Progenitor cell of endocrine pancreas (in vitro differentiated cells): ENCODE data around the gene HCFC1R1. TPM values are rescaled to one million over a fixed set of nuclear protein-coding genes. Genes with fewer than 3 reads are reported as not detected.

ENCODE experiments used
- DNase-seq: peaks from one replicate; pipeline ENCODE4 v3.0.0; 2021; ENCODE audit warnings: low spot score; ENCODE audit not compliant: unreplicated experiment
- H3K27ac Mint-ChIP-seq: 2 replicates; pipeline ENCODE4 v1.8.0; 2021; ENCODE audit warnings: mild to moderate bottlenecking, moderate library complexity, mixed read lengths
- H3K27me3 Mint-ChIP-seq: 2 replicates; pipeline ENCODE4 v1.8.0; 2021; ENCODE audit warnings: mixed read lengths
- H3K36me3 Mint-ChIP-seq: 2 replicates; pipeline ENCODE4 v1.8.0; 2022; ENCODE audit warnings: mixed read lengths; ENCODE audit not compliant: insufficient read depth
- H3K4me1 Mint-ChIP-seq: 2 replicates; pipeline ENCODE4 v1.8.0; 2021; ENCODE audit warnings: low read depth, mixed read lengths
- H3K4me3 Mint-ChIP-seq: 2 replicates; pipeline ENCODE4 v1.8.0; 2021; ENCODE audit warnings: low read depth, mild to moderate bottlenecking, moderate library complexity, mixed read lengths
- H3K9me3 Mint-ChIP-seq: 2 replicates; pipeline ENCODE4 v1.8.0; 2021; ENCODE audit warnings: low read depth, mixed read lengths
- total RNA-seq: library from RNA; stranded (reverse); gene quantifications from 2 replicates; pipeline ENCODE4 v1.2.1, GENCODE V29; 2021
- TF ChIP-seq, protein P1 (sequence below): fragments of 200-600 bp; sonication (generic); IDR thresholded peaks from one replicate; pipeline ENCODE4 v1.5.0; 2021; ENCODE audit warnings: antibody characterized with exemption, mild to moderate bottlenecking; ENCODE audit not compliant: unreplicated experiment

Gene HCFC1R1
- total RNA-seq, 1 donor from 2014 or later = 22.4 TPM

DNA sequence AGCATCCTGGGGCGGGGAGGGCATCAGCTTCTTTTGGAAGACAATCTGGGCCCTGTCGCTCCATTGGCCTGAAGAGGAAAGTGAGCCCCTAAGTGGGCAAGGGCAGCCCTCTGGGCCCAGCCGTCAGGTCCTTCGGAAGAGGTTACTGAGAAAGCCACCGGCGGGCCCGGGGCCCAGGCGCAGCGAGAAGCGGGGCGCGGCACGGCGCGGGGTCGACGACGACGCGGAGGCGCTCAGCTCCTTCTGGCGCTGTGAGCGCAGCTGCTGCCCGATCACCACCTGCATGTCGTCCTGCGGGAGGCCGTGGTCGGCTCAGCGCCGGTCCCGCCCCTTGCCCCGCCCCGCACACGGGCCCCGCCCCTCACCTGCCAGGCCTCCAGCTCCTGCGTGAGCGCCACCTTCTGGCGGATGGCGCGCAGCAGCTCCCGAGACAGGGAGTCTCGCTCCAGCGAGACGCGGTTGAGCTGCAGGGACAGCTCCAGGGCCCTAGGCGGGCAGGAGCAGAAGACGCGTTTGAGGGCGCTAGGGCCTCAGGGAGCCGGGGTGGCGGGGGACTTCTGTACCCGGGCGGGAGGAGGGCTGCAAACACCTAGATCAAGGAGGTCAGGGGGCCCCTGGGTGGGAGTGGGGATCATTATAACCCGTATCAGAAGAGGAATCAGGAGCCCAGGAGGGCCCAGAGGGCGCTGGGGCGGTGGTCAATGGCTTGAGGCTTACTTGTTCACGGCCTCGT, 4.4 kb upstream of the HCFC1R1 start:
- TF ChIP-seq, protein P1, sequence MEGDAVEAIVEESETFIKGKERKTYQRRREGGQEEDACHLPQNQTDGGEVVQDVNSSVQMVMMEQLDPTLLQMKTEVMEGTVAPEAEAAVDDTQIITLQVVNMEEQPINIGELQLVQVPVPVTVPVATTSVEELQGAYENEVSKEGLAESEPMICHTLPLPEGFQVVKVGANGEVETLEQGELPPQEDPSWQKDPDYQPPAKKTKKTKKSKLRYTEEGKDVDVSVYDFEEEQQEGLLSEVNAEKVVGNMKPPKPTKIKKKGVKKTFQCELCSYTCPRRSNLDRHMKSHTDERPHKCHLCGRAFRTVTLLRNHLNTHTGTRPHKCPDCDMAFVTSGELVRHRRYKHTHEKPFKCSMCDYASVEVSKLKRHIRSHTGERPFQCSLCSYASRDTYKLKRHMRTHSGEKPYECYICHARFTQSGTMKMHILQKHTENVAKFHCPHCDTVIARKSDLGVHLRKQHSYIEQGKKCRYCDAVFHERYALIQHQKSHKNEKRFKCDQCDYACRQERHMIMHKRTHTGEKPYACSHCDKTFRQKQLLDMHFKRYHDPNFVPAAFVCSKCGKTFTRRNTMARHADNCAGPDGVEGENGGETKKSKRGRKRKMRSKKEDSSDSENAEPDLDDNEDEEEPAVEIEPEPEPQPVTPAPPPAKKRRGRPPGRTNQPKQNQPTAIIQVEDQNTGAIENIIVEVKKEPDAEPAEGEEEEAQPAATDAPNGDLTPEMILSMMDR = peak; percentile 88
- Mint-ChIP-seq H3K27me3 (peaks cover 14% of the 10 kb centered on the region), H3K36me3 (peaks cover 8% of the 10 kb centered on the region), H3K9me3 (no peaks in the 10 kb centered on the region), H3K27ac (no peak overlapping the region), H3K4me1 (peaks cover 8% of the 10 kb centered on the region), H3K4me3 (no peak overlapping the region)
- DNase-seq = peak; percentile 92

DNA sequence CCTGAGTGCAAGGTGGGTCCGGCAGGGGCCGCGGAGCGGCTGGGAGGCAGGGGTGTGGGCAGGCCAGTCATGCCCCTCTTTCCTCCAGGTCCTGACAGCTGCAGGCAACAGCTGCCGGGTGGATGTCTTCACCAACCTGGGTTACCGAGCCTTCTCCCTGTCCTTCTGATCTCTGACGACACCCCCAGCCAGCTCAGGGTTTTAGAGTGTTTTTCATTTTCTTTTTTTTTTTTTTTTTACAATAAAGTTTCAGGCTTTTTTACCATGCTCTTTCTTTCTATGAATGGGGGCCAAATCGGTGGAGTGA, 3.7 kb upstream of the HCFC1R1 start:
- Mint-ChIP-seq H3K27ac (no peak overlapping the region), H3K36me3 (peaks cover 8% of the 10 kb centered on the region), H3K9me3 (no peaks in the 10 kb centered on the region), H3K4me1 (peaks cover 16% of the 10 kb centered on the region), H3K27me3 (peaks cover 7% of the 10 kb centered on the region), H3K4me3 (no peak overlapping the region)
- TF ChIP-seq, protein P1 = no peak
- no peak for DNase-seq

DNA sequence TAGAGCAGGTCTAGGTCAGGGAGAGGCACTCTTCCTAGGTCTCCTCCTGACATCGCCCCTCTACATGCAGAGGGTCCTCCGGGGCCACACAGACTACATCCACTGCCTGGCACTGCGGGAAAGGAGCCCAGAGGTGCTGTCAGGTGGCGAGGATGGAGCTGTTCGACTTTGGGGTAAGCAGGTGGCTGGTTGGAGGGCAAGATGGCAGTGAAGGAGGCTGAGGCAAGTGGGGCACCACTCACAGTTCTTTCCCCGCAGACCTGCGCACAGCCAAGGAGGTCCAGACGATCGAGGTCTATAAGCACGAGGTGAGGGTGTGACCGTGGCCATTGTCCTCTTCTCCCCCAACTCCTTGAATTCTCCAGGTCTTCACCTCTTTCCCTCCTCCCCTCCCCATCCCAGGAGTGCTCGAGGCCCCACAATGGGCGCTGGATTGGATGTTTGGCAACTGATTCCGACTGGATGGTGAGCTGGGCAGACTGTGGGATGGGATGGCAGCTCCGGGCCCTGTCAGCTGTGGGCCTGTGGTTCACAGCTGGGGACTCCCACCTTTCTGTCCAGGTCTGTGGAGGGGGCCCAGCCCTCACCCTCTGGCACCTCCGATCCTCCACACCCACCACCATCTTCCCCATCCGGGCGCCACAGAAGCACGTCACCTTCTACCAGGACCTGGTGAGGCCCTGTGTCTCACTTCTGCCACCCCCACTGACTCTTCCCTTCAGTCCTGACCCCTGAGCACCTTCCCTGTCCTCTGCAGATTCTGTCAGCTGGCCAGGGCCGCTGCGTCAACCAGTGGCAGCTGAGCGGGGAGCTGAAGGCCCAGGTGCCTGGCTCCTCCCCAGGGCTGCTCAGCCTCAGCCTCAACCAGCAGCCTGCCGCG, 3.1 kb upstream of the HCFC1R1 start:
- Mint-ChIP-seq H3K4me3 (no peak overlapping the region), H3K27ac (no peak overlapping the region), H3K4me1 (peaks cover 22% of the 10 kb centered on the region), H3K9me3 (no peaks in the 10 kb centered on the region), H3K36me3 (peaks cover 8% of the 10 kb centered on the region), H3K27me3 (peaks cover 5% of the 10 kb centered on the region)
- no peak for DNase-seq
- TF ChIP-seq, protein P1 = no peak

DNA sequence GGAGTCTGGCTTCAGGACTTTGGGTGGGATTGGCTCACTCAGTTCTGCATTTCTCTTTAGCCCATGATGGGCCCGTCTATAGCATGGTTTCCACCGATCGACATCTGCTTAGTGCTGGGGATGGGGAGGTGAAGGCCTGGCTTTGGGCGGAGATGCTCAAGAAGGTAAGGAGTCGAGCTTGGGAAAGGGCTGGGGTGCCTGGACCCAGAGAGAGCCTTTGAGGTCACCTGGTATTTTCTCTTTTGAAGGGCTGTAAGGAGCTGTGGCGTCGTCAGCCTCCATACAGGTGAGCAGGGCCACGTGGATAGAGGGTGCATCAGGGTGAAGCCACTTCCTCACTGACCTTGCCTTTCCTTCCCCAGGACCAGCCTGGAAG, 2.2 kb upstream of the HCFC1R1 start:
- H3K27me3 Mint-ChIP-seq = peaks cover 5% of the 10 kb centered on the region
- DNase-seq = no peak
- TF ChIP-seq, protein P1 = no peak
- H3K36me3 Mint-ChIP-seq = peaks cover 8% of the 10 kb centered on the region
- H3K27ac Mint-ChIP-seq = peak overlapping the region; percentile 10
- peaks cover 25% of the 10 kb centered on the region for H3K4me1 Mint-ChIP-seq
- no peaks in the 10 kb centered on the region for H3K9me3 Mint-ChIP-seq
- no peak overlapping the region for H3K4me3 Mint-ChIP-seq

DNA sequence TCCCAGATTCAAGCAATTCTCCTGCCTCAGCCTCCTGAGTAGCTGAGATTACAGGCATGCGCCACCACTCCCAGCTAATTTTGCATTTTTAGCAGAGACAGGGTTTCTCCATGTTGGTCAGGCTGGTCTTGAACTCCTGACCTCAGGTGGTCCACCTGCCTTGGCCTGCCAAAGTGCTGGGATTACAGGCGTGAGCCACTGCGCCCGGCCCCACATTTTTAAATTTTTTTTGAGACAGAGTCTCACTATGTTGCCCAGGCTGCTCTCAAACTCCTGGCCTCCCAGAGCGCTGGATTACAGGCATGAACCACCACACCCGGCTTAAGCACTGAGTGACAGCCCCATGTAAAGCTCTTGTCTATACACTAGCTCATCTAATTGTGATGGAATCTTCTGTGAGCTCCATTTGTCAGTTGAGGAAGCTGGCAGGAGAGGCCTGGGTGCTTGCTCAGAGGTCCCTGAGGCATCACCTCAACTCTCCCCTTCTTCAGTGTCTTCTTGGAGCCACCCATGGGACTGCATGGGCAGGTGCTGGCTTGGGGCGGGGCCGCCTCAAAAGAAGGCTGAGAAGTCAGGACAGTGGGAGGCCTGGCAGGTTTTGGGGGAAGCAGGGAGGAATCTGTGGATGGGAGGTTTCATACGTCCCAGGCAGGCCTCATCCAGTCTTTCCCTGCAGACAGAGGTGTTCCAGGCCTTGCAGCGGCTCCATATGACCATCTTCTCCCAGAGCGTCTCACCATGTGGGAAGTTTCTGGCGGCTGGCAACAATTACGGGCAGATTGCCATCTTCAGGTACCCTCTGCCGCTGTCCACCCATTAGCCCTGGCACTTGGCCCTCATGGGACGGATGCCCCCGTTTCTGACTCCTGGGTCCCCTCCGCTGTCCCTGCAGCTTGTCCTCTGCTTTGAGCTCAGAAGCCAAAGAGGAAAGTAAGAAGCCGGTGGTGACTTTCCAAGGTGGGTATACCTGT, 1.6 kb upstream of the HCFC1R1 start:
- H3K36me3 Mint-ChIP-seq = peaks cover 8% of the 10 kb centered on the region
- peak overlapping the region; percentile 26 for H3K4me3 Mint-ChIP-seq
- H3K27ac Mint-ChIP-seq = no peak overlapping the region
- H3K4me1 Mint-ChIP-seq = peaks cover 25% of the 10 kb centered on the region
- peaks cover 5% of the 10 kb centered on the region for H3K27me3 Mint-ChIP-seq
- no peak for DNase-seq
- TF ChIP-seq, protein P1 = no peak
- no peaks in the 10 kb centered on the region for H3K9me3 Mint-ChIP-seq
